C1 segment of cervical spinal cord (tissue), 14 donors: ENCODE results near the gene EDC4.

Source experiments
- DNase-seq, 14 donors: peaks; one replicate each; lab custom pipeline; 2025; lab: John Stamatoyannopoulos, UW

EDC4 gene

GRCh38 chr16:67877064-67877463 is 4.2 kb downstream of the EDC4 start:
- no peak for DNase-seq

GRCh38 chr16:67878232-67878631 is 5.4 kb downstream of the EDC4 start:
- DNase-seq, result no peak

DNA sequence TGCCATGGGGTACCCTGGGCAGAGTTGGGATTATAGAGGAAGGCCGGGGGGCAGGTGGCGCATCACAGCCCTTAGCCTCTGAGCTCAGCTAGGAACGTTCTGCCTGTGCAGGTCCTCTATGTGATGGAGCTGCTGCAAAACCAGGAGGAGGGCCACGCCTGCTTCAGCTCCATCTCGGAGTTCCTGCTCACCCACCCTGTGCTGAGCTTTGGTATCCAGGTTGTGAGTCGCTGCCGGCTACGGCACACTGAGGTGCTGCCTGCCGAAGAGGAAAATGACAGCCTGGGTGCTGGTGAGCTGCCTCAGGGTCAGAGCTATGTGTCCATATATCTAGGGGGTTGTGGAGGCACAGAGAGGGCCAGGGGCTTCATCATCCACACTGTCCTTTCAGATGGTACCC is 6.0 kb downstream of the EDC4 start:
- DNase-seq, result no peak

GRCh38 chr16:67879462-67879861 is 6.6 kb downstream of the EDC4 start:
- no peak for DNase-seq

DNA sequence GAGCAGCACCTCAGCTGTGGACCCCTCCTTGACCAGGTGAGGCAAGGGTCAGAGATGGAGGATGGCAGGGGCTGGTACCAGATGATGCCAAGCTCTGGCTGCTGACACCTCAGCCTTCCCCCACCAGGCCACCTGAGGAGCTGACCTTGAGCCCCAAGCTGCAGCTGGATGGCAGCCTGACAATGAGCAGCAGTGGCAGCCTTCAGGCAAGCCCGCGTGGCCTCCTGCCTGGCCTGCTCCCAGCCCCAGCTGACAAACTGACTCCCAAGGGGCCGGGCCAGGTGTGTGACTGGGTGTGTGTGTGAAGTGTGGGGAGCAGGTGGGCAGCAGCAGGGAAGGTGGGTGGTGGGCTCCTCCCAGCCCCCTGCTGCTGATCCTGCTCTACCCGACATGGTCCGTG is 7.1 kb downstream of the EDC4 start:
- no peak for DNase-seq

DNA sequence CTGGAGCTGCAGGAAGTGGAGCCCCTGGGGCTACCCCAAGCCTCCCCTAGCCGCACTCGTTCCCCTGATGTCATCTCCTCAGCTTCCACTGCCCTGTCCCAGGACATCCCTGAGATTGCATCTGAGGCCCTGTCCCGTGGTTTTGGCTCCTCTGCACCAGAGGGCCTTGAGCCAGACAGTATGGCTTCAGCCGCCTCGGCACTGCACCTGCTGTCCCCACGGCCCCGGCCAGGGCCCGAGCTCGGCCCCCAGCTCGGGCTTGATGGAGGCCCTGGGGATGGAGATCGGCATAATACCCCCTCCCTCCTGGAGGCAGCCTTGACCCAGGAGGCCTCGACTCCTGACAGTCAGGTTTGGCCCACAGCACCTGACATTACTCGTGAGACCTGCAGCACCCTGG is 7.7 kb downstream of the EDC4 start:
- peak in 1 of 14 donors; percentile 7 for DNase-seq

GRCh38 chr16:67881621-67882161 is 8.8 kb downstream of the EDC4 start:
- peak in 10 of 14 donors; percentile 20 to 85 (median 57) for DNase-seq

- peak in 13 of 14 donors; percentile 9 to 89 (median 67) for DNase-seq
Measured at GRCh38 chr16:67882374-67883145, 9.7 kb downstream of the EDC4 start.

- no peak for DNase-seq
Measured at GRCh38 chr16:67883146-67883871, 10.5 kb downstream of the EDC4 start.

- peak in 9 of 14 donors; percentile 11 to 39 (median 32) for DNase-seq
Measured at GRCh38 chr16:67883872-67884261, 11.0 kb downstream of the EDC4 start.

- peak; percentile 5 to 91 (median 81) for DNase-seq
Measured at GRCh38 chr16:67884684-67885083, 11.8 kb downstream of the EDC4 start, which contains the start of gene NRN1L. TSS of gene NRN1L (plus strand) at chr16:67884885. CDS start at chr16:67884904, 19 bp downstream.

- DNase-seq, result no peak
Measured at GRCh38 chr16:67885545-67885944, 12.7 kb downstream of the EDC4 start.

DNA sequence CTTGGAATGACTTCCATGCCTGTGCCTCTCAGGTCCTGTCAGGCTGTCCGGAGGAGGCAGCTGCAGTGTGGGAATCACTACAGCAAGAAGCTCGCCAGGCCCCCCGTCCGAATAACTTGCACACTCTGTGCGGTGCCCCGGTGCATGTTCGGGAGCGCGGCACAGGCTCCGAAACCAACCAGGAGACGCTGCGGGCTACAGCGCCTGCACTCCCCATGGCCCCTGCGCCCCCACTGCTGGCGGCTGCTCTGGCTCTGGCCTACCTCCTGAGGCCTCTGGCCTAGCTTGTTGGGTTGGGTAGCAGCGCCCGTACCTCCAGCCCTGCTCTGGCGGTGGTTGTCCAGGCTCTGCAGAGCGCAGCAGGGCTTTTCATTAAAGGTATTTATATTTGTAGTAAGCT is 13.1 kb downstream of the EDC4 start:
- no peak for DNase-seq

DNA sequence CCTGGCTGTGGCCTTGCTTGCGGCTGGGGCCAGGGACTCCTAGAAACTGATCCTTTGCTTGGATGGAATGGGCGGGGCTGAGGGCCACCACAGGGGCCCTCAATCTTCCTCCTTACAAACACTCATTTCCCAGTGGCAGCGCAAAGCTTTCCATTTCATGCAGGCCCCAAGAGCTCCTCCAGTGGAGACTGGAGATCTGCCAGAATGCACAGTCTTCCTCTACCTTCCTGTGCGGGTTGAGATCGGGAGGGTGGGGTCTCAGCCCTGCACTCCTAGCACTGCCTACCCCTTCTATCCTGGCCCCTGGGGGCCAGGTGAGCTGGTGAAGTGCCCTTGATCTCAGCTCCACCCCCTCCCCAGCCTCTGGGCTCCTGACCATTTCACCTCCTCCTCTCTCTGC is 13.5 kb downstream of the EDC4 start:
- DNase-seq, result no peak

DNA sequence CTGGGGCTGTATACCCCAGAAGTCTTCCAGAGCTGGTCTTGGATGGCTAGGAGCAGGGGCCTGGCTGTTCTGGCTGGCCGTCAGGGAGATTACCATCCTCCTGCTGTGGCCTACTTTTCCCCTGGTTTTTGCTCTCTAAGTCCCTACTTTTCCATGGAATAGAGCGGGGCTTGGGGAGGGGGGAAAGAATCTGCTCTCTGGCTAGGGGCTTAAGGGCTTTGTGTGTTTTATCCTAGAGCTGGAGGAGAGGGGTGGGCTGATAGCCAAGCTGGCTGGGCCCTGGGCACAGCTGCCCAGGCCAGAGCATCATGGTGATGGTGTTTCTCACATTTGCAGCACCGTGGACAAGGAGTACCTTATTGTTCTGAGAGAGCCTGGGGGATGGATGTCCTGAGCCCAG is 15.5 kb downstream of the EDC4 start:
- no peak for DNase-seq

- no peak for DNase-seq
Measured at GRCh38 chr16:67892375-67892774, 19.5 kb downstream of the EDC4 start.

DNA sequence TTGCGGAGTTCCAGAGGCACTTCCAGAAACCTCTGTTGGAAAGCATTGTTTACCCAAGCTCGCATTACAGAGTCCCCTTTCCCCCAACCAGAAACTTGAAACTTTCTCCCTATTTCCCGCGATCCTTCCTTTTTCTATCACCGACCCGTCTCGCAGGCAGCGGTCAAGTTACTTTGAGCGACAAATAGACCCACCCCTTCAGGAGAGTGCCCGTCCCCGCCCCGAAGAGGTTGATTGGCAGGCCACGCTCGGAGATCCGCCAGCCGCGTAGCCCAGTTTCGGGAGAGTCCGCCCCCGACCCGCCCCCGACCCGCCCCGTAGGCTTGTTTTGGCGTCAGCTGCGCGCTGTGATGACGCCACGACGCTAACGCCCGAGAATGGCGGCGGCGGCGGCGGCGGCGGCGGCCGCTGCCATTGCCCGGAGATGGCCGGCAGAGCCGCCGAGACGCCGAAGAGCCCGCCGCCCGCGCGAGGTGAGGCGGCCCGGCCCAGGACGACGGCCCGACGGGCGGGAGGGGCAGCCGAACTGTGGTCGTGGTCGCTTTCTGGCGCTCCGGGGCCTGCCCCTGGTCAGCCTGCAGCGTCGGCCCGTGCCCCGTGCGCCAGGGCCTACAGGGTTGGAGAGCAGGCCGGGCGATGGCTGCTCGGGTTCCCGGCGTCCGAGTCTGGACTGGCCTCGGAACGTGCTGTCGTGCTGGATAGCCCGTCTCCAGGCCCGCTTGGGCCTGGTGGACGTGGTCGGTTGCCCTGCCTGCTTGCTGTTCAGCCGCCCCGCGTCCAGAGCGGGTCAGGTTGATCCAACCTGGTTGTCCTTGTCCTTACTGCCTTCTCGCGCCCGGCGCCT is 20.3 kb downstream of the EDC4 start, which contains the start of gene PSKH1:
Gene PSKH1 (plus strand): TSS at position 356 of the 844 bp plus-strand sequence. CDS start 15,496 bp downstream, outside the sequence.
- peak; percentile 72 to 96 (median 90) for DNase-seq

DNA sequence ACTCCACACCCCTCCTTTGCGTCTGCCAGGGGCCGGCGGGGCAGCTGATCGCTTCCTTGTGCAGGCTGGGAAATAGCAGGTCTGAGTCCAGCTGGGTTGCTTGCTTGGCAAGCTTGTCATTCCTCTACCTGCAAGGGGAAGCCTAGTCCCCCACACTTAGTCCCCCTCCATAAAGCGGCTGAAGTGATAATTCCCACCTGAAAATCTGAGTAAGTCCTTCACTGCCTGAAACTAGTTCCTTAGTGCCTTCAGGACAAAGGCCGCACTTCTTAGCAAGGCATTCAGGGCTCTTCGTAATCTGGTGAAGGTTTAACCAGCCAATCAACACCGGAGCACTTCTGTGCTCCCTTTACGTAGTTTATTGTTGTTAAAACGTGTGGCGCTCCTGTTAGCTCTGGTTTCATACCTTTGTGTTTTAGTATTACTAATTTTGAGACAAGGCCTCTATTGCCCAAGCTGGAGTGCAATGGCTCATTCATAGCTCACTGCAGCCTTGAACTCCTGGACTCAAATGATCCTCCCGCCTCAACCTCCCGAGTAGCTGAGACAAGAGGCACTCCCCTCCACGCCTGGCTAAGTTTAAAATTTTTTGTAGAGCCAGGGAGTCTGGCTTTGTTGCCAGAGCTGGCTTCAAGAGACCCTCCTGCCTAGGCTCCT is 21.0 kb downstream of the EDC4 start:
- no peak for DNase-seq

DNA sequence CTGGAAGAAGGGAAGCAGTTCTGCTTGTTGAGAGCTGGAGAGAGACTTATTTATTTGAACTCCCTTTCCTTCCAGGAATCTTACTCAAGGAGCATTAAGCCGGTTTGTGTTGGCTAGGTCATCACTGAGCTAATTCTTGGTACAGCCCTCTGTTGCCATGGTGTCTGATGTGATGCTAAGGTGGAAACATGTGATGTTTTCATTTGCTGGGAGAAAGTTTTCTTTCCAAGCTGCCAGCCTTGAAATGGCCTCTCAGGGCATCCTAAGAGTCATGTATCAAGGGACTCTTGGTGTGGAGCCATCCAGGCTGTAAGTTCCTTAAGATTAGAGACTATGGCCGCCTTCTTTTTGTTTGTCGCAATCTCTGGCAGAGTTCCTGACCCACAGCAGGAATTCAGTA is 24.4 kb downstream of the EDC4 start:
- peak in 5 of 14 donors; percentile 4 to 37 (median 11) for DNase-seq

- DNase-seq, result no peak
Measured at GRCh38 chr16:67901734-67902133, 28.9 kb downstream of the EDC4 start.

DNA sequence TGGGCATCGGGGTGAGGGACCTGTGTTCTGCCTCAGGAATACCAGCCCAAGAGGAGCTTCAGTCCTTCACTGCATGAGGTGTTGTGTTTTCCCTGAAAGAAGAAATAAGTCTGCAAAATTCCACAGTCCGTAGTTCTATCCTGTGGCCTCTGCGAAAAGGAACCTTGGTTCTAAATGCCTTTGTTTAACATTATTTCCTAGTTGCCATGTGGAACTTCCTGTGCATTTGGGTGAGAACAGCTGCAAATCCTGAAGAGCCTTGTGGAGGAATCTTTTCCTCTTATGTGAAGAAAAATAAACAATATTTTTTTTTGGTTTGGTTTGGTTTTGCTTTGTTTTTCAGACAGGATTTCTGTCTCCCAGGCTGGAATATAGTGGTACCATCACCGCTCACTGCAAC is 30.0 kb downstream of the EDC4 start:
- DNase-seq, result no peak
